Endothelial cell (in vitro differentiated cells): Measurements from ENCODE around the gene CSTF1. TPM values are rescaled to one million over a fixed set of nuclear protein-coding genes. Genes with fewer than 3 reads are reported as not detected.
A peak's percentile ranks its signal among the peaks of the same experiment; 100 is the strongest.

Experiments used
- DNase-seq: peaks from one replicate; pipeline ENCODE4 v3.0.0; 2021; ENCODE audit warnings: low spot score
- H3K27ac Mint-ChIP-seq: one replicate; pipeline ENCODE4 v1.8.0; 2021; ENCODE audit warnings: mixed read lengths, inconsistent platforms; ENCODE audit not compliant: unreplicated experiment
- H3K27me3 Mint-ChIP-seq: one replicate; pipeline ENCODE4 v1.8.0; 2021; ENCODE audit warnings: mild to moderate bottlenecking, moderate library complexity, mixed read lengths, inconsistent platforms; ENCODE audit not compliant: unreplicated experiment
- H3K36me3 Mint-ChIP-seq: one replicate; pipeline ENCODE4 v1.8.0; 2021; ENCODE audit warnings: mild to moderate bottlenecking, low read depth, mixed read lengths, inconsistent platforms; ENCODE audit not compliant: unreplicated experiment
- H3K4me1 Mint-ChIP-seq: one replicate; pipeline ENCODE4 v1.8.0; 2021; ENCODE audit warnings: mild to moderate bottlenecking, mixed read lengths, inconsistent platforms; ENCODE audit not compliant: unreplicated experiment
- H3K4me3 Mint-ChIP-seq: one replicate; pipeline ENCODE4 v1.8.0; 2021; ENCODE audit warnings: mild to moderate bottlenecking, mixed read lengths, inconsistent platforms; ENCODE audit not compliant: unreplicated experiment
- H3K9me3 Mint-ChIP-seq: one replicate; pipeline ENCODE4 v1.8.0; 2021; ENCODE audit warnings: mixed read lengths, inconsistent platforms; ENCODE audit not compliant: unreplicated experiment
- CTCF ChIP-seq: fragments of 200-600 bp; sonication (generic); IDR thresholded peaks from one replicate; pipeline ENCODE4 v1.5.0; 2021; ENCODE audit warnings: antibody characterized with exemption; ENCODE audit not compliant: unreplicated experiment
- total RNA-seq: library from RNA; stranded (reverse); fragmentation: NEBNext Ultra II Directional; extraction: Animal tissue kit (Norgen Biotek cat#: 25700); gene quantifications from one replicate; pipeline ENCODE4 v1.2.1, GENCODE V29; 2021; ENCODE audit not compliant: unreplicated experiment

The CSTF1 gene
- total RNA-seq, 1 donor from 2014 or later: 42.0 TPM

- Mint-ChIP-seq H3K4me3 (no peak overlapping the region), H3K36me3 (no peaks in the 10 kb centered on the region), H3K4me1 (peaks cover 25% of the 10 kb centered on the region), H3K9me3 (no peaks in the 10 kb centered on the region), H3K27ac (no peak overlapping the region), H3K27me3 (peaks cover 4% of the 10 kb centered on the region)
- TF ChIP-seq CTCF: no peak
- DNase-seq: no peak
These were observed 22.7 kb downstream of the CSTF1 start for GRCh38 chr20:56414842-56415765.

- peaks cover 34% of the 10 kb centered on the region for H3K4me1 Mint-ChIP-seq
- H3K9me3 Mint-ChIP-seq: no peaks in the 10 kb centered on the region
- H3K27ac Mint-ChIP-seq: no peak overlapping the region
- no peaks in the 10 kb centered on the region for H3K36me3 Mint-ChIP-seq
- H3K4me3 Mint-ChIP-seq: no peak overlapping the region
- TF ChIP-seq CTCF: no peak
- DNase-seq: no peak
- peaks cover 4% of the 10 kb centered on the region for H3K27me3 Mint-ChIP-seq
These were observed 25.0 kb downstream of the CSTF1 start for GRCh38 chr20:56417402-56417801.

- Mint-ChIP-seq H3K9me3 (no peaks in the 10 kb centered on the region), H3K27me3 (peaks cover 4% of the 10 kb centered on the region)
- no peak for TF ChIP-seq CTCF
These were observed 25.5 kb downstream of the CSTF1 start for GRCh38 chr20:56417911-56418310.

GRCh38 chr20:56418385-56418861, 26.0 kb downstream of the CSTF1 start:
- DNase-seq: no peak
- Mint-ChIP-seq H3K4me3 (no peak overlapping the region), H3K9me3 (no peaks in the 10 kb centered on the region), H3K36me3 (no peaks in the 10 kb centered on the region), H3K27ac (peak overlapping the region; percentile 80), H3K4me1 (peaks cover 39% of the 10 kb centered on the region), H3K27me3 (peaks cover 4% of the 10 kb centered on the region)
- TF ChIP-seq CTCF: no peak

More at GRCh38 chr20:56417911-56418310, 25.5 kb downstream of the CSTF1 start:
- H3K36me3 Mint-ChIP-seq: no peaks in the 10 kb centered on the region
- peaks cover 39% of the 10 kb centered on the region for H3K4me1 Mint-ChIP-seq
- H3K27ac Mint-ChIP-seq: peak overlapping the region; percentile 80
- peak overlapping the region; percentile 63 for H3K4me3 Mint-ChIP-seq
- no peak for DNase-seq

- Mint-ChIP-seq H3K4me1 (peaks cover 39% of the 10 kb centered on the region), H3K4me3 (no peak overlapping the region), H3K9me3 (no peaks in the 10 kb centered on the region), H3K27me3 (peaks cover 4% of the 10 kb centered on the region), H3K27ac (no peak overlapping the region), H3K36me3 (no peaks in the 10 kb centered on the region)
- TF ChIP-seq CTCF: no peak
- no peak for DNase-seq
These were observed 27.6 kb downstream of the CSTF1 start for GRCh38 chr20:56420028-56420427.
